Loucy (cell line): ENCODE results near the gene GFER.

Source experiments
- H2AFZ ChIP-seq: fragments of 200-600 bp; sonication (generic); 2 replicates; pipeline ENCODE4 v1.6.0; 2016; ENCODE audit warnings: antibody characterized with exemption, mild to moderate bottlenecking, low read length, moderate library complexity
- H3F3A ChIP-seq: fragments of 200-600 bp; 2 replicates; pipeline ENCODE4 v1.6.0; 2016; ENCODE audit warnings: antibody characterized with exemption, low read depth, mild to moderate bottlenecking
- H3K27me3 ChIP-seq: fragments of 200-600 bp; sonication (generic); 2 replicates; pipeline ENCODE4 v1.6.1; 2014; ENCODE audit warnings: low read length, mild to moderate bottlenecking; ENCODE audit not compliant: insufficient read depth, poor library complexity, severe bottlenecking
- H3K36me3 ChIP-seq: fragments of 200-600 bp; sonication (generic); 2 replicates; pipeline ENCODE4 v1.6.1; 2016; ENCODE audit warnings: low read length; ENCODE audit not compliant: insufficient read depth
- H3K4me1 ChIP-seq: fragments of 200-600 bp; sonication (generic); 2 replicates; pipeline ENCODE4 v1.5.1; 2014; ENCODE audit warnings: low read length, mild to moderate bottlenecking; ENCODE audit not compliant: insufficient read depth, poor library complexity, severe bottlenecking
- H3K4me2 ChIP-seq: fragments of 200-600 bp; sonication (generic); 2 replicates; pipeline ENCODE4 v1.6.0; 2014; ENCODE audit warnings: antibody characterized with exemption, low read length, low read depth, mild to moderate bottlenecking; ENCODE audit not compliant: poor library complexity, severe bottlenecking
- H3K4me3 ChIP-seq: fragments of 200-600 bp; sonication (generic); 2 replicates; pipeline ENCODE4 v1.5.1; 2014; ENCODE audit warnings: low read length, mild to moderate bottlenecking, mixed read lengths; ENCODE audit not compliant: poor library complexity, severe bottlenecking
- H3K79me2 ChIP-seq: fragments of 200-600 bp; sonication (generic); 2 replicates; pipeline ENCODE4 v1.6.1; 2014; ENCODE audit warnings: low read length; ENCODE audit not compliant: insufficient read depth
- H3K9ac ChIP-seq: fragments of 200-600 bp; sonication (generic); 2 replicates; pipeline ENCODE4 v1.6.0; 2014; ENCODE audit warnings: mild to moderate bottlenecking, low read depth, low read length, moderate library complexity; ENCODE audit not compliant: poor library complexity, severe bottlenecking
- H3K9me2 ChIP-seq: fragments of 200-600 bp; sonication (generic); replicated peaks from 2 replicates; pipeline ENCODE4 v1.6.1; 2016; ENCODE audit warnings: low read depth, low read length, mixed read lengths
- H3K9me3 ChIP-seq: fragments of 200-600 bp; sonication (generic); 2 replicates; pipeline ENCODE4 v1.6.1; 2014; ENCODE audit warnings: mild to moderate bottlenecking, antibody characterized with exemption, low read length, low read depth; ENCODE audit not compliant: insufficient read depth
- H4K20me1 ChIP-seq: fragments of 200-600 bp; sonication (generic); 2 replicates; pipeline ENCODE4 v1.6.0; 2014; ENCODE audit warnings: antibody characterized with exemption, low read length, mild to moderate bottlenecking; ENCODE audit not compliant: insufficient read depth, poor library complexity, severe bottlenecking
- CTCF ChIP-seq: fragments of 200-600 bp; sonication (generic); conservative IDR thresholded peaks from 2 replicates; pipeline ENCODE4 v1.5.1; 2014; ENCODE audit warnings: mild to moderate bottlenecking, antibody characterized with exemption, low read length
- EZH2phosphoT487 ChIP-seq: fragments of 200-600 bp; IDR thresholded peaks from 2 replicates; pipeline ENCODE4 v1.6.1; 2018; ENCODE audit warnings: antibody characterized with exemption, mild to moderate bottlenecking, moderate library complexity, borderline replicate concordance

GFER gene

GRCh38 chr16:1987198-1987597, 3.2 kb downstream of the GFER start:
- TF ChIP-seq EZH2phosphoT487 (no peak), CTCF (no peak)
- Histone ChIP-seq H3K4me3 (no peak overlapping the region), H3K4me1 (no peaks in the 10 kb centered on the region), H2AFZ (no peak overlapping the region), H3K9ac (no peak overlapping the region), H3K27me3 (no peaks in the 10 kb centered on the region), H3K9me3 (no peaks in the 10 kb centered on the region), H3F3A (no peaks in the 10 kb centered on the region), H3K79me2 (peaks cover 21% of the 10 kb centered on the region), H3K9me2 (no peaks in the 10 kb centered on the region), H4K20me1 (no peaks in the 10 kb centered on the region), H3K4me2 (no peak overlapping the region), H3K36me3 (no peaks in the 10 kb centered on the region; the same call in 1 of the 2 replicates)

GRCh38 chr16:1989209-1990100, 5.5 kb downstream of the GFER start, which contains the start of gene SYNGR3:
Gene SYNGR3, plus strand, starts transcription at chr16:1989970. Its CDS starts 133 bp downstream, at chr16:1990103.
- Histone ChIP-seq H3K36me3 (no peaks in the 10 kb centered on the region; the same call in 1 of the 2 replicates), H4K20me1 (no peaks in the 10 kb centered on the region), H3K9me3 (no peaks in the 10 kb centered on the region), H2AFZ (no peak within 1 kb of the TSS), H3K79me2 (peaks cover 19% of the 10 kb centered on the region), H3F3A (no peaks in the 10 kb centered on the region), H3K9ac (no peak within 1 kb of the TSS), H3K4me2 (no peak within 1 kb of the TSS), H3K27me3 (no peaks in the 10 kb centered on the region), H3K4me1 (no peaks in the 10 kb centered on the region), H3K9me2 (no peaks in the 10 kb centered on the region), H3K4me3 (no peak within 1 kb of the TSS)
- TF ChIP-seq CTCF = no peak
- TF ChIP-seq EZH2phosphoT487 = no peak

GRCh38 chr16:1990101-1990350, 6.0 kb downstream of the GFER start:
- no peaks in the 10 kb centered on the region for H3K9me3 ChIP-seq
- no peaks in the 10 kb centered on the region for H3K9me2 ChIP-seq
- no peak overlapping the region for H3K4me2 ChIP-seq
- H3K27me3 ChIP-seq = no peaks in the 10 kb centered on the region
- peaks cover 13% of the 10 kb centered on the region for H3K79me2 ChIP-seq
- H2AFZ ChIP-seq = no peak overlapping the region
- no peaks in the 10 kb centered on the region for H3K4me1 ChIP-seq
- H3F3A ChIP-seq = no peaks in the 10 kb centered on the region
- no peaks in the 10 kb centered on the region; the same call in 1 of the 2 replicates for H3K36me3 ChIP-seq
- TF ChIP-seq EZH2phosphoT487 (no peak), CTCF (no peak)
- no peak overlapping the region for H3K4me3 ChIP-seq
- H4K20me1 ChIP-seq = no peaks in the 10 kb centered on the region
- no peak overlapping the region for H3K9ac ChIP-seq
